IPS-15b (cell line): ENCODE measurements around the gene KRABD2.
"Not testable (repeated sequence)": the region's sequence is repeated elsewhere in the genome, so short reads cannot be mapped to it uniquely, and the experiment has no call there.

ENCODE experiments used
- H3K27me3 ChIP-seq: one replicate; pipeline ENCODE4 v1.6.1; 2013; ENCODE audit warnings: low read length; ENCODE audit not compliant: control insufficient read depth, insufficient read depth
- H3K36me3 ChIP-seq: one replicate; pipeline ENCODE4 v1.6.1; 2013; ENCODE audit warnings: low read length; ENCODE audit not compliant: control insufficient read depth, insufficient read depth
- H3K4me1 ChIP-seq: one replicate; pipeline ENCODE4 v1.6.1; 2013; ENCODE audit warnings: mild to moderate bottlenecking, low read length; ENCODE audit not compliant: control insufficient read depth, insufficient read depth
- H3K4me3 ChIP-seq: one replicate; pipeline ENCODE4 v1.5.1; 2013; ENCODE audit warnings: low read depth, low read length
- H3K9ac ChIP-seq: one replicate; pipeline ENCODE4 v1.6.1; 2013; ENCODE audit warnings: low read depth, mild to moderate bottlenecking, low read length
- H3K9me3 ChIP-seq: one replicate; pipeline ENCODE4 v1.6.1; 2013; ENCODE audit warnings: mild to moderate bottlenecking, low read length; ENCODE audit not compliant: control insufficient read depth, insufficient read depth

KRABD2 gene

DNA sequence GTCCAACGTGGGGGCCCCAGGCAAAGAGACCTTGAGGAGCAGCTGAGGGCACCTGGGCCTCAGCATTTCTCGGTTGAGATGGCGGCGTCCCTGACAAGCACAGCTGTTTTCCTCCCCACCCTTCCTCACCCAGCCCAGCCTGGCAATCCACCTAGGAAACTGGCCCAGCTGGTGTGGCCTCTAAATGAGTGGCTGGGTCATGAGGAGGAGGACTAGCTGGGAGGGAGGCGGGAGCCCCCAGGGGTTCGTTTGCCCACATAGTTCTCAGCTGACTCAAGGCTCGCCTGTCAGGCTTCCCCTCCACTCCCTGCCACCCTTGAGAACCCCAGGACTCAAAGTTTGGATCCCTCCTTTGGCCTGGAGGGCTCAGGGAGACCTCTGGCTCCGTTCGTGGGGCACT is 15.2 kb upstream of the KRABD2 start:
- Histone ChIP-seq H3K9ac (peak overlapping the region; percentile 54), H3K4me3 (no peak overlapping the region), H3K27me3 (peaks cover 4% of the 10 kb centered on the region), H3K4me1 (peaks cover 6% of the 10 kb centered on the region), H3K36me3 (no peaks in the 10 kb centered on the region), H3K9me3 (no peaks in the 10 kb centered on the region)

DNA sequence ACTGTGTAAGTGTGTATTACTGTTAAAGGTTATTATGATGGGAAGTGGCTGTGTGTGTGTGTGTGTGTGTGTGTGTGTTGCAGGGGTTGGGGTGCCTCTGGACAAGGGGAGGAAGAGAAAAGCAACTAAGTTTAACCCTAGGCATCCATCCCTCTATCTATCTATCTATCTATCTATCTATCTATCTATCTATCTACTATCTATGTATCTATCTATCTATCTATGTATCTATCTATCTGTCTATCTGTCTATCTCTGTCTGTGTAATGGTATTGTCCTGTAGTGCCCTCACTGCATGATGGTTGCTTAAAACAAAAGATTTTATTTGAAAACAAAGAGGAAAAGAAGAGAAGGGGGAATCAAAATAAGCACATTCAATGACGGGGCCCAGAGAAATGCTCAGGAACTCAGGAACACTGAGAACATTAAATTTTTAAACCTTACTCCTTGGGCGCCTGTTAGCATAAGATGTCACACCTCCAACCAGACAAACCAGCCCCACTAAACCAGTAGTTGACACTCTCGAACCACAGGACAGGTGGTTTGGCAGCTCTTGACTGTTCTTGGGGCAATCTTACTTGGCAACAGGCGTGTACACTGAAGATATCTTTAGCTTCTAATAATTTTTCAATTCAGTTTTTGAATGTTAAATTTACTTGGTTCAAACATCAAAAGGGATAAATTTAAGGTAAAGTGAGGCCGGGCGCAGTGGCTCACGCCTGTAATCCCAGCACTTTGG is 11.6 kb upstream of the KRABD2 start:
- H3K27me3 ChIP-seq, result no peaks in the 10 kb centered on the region
- H3K9ac ChIP-seq, result no peak overlapping the region
- H3K9me3 ChIP-seq, result no peaks in the 10 kb centered on the region
- H3K36me3 ChIP-seq, result no peaks in the 10 kb centered on the region
- H3K4me3 ChIP-seq, result no peak overlapping the region
- peaks cover 10% of the 10 kb centered on the region for H3K4me1 ChIP-seq

DNA sequence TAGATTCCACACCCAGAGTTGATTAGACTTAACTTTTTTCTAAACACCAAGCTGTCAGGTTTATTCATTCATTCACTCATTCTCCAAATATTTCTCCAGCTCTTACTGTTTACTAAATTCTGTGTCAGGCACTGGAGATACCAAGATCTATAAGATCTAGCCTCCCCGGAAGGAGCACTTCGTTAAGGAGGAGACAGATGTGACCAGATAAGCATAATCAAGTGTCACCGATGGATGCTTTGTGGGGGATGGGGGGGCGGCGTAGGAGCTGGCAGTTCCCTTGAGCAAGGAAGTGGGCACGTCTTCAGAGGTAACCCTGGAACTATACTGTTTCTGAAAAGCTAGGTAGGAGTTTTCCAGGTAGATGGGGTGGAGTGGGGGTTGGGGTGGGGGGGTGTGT is 10.3 kb upstream of the KRABD2 start:
- Histone ChIP-seq H3K27me3 (no peaks in the 10 kb centered on the region), H3K4me3 (no peak overlapping the region), H3K4me1 (peaks cover 8% of the 10 kb centered on the region), H3K9ac (no peak overlapping the region), H3K36me3 (no peaks in the 10 kb centered on the region), H3K9me3 (no peaks in the 10 kb centered on the region)

DNA sequence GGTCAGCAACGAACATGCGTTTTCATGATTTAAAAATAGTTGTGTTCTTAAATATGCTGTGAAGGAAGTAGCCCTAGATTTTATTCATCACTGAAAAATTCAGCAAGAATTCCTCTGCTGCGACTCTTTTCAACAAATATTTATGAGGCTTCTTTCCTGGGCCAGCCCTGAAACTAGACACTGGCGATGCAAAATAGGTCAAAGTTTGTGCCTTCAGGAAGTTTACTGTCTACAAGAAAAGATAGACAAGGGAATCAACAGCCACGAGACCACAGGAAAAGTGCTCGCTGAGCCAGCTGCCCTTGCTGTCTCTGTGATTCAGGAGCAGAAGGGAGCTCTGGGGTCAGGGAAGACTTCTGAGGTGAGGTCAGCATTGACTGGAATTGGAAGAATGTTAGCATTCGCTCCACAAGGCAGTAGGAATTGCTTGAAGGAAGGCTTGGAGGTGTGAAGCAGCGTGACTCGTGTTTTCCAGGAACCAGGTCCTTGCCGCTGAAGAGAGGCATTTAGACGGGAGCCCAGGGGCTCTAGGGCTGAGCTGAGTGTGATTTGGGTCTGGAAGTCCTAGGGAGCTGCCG is 8.4 kb upstream of the KRABD2 start:
- H3K9ac ChIP-seq, result no peak overlapping the region
- peaks cover 16% of the 10 kb centered on the region for H3K4me1 ChIP-seq
- H3K4me3 ChIP-seq, result peak overlapping the region; percentile 93
- no peaks in the 10 kb centered on the region for H3K9me3 ChIP-seq
- H3K27me3 ChIP-seq, result no peaks in the 10 kb centered on the region
- peaks cover 16% of the 10 kb centered on the region for H3K36me3 ChIP-seq

DNA sequence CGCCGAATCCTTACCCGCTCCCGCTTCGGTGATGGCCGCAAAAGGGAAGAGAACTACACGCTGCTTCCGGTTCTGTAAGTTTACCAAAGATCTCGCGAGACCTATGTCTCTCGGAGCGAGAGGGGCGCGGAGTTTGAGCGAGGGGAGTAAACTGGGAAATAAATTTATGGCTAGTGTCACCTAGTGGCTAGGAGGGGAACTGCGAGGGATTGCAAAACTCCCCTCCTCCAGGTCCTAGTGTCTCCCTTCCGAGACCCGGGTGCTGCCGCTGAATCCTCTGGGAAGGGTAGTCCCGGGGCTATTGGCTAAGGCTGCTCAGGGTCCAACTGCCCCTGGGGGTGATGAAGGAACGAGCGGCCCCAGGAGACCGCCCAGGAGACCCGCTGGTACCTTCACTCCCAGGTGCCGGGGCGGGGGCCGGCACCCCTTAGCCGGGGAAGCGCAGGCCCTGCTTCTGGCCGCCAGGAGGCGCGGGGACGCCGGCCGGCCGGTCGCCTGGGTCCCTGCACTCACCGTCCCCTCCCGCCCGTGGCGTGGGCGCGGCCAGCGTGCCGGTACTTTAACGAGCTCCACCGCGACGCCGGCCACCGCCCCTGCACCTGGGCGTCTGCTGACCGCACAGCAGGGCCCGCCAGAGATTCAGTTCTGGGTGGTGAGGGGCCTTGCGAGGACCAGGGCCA is 6.8 kb upstream of the KRABD2 start, which contains the start of gene RPL26:
RPL26 (minus strand) TSS at position 51 of the 680 bp plus-strand sequence. CDS start 883 bp downstream, outside the sequence.
- peak within 1 kb of the TSS; percentile 96 for H3K9ac ChIP-seq
- peaks cover 17% of the 10 kb centered on the region for H3K4me1 ChIP-seq
- peak within 1 kb of the TSS; percentile 93 for H3K4me3 ChIP-seq
- H3K9me3 ChIP-seq, result no peaks in the 10 kb centered on the region
- H3K36me3 ChIP-seq, result peaks cover 31% of the 10 kb centered on the region
- no peaks in the 10 kb centered on the region for H3K27me3 ChIP-seq

DNA sequence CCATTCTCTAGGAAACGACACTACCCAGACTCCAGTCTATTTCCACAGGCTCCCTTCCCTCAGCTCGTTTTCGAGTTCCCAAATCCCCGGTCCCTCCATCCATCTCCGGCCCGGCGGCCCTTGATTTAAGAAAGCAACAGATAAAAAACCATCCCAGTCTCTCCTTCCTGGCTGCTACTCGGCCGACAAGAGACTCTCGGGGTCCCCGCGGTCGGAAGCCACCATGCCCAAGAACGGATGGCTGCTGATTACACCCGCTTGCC is 6.3 kb upstream of the KRABD2 start:
- Histone ChIP-seq H3K4me3 (peak overlapping the region; percentile 93), H3K36me3 (peaks cover 35% of the 10 kb centered on the region), H3K27me3 (no peaks in the 10 kb centered on the region), H3K4me1 (peaks cover 17% of the 10 kb centered on the region), H3K9ac (peak overlapping the region; percentile 96), H3K9me3 (no peaks in the 10 kb centered on the region)

DNA sequence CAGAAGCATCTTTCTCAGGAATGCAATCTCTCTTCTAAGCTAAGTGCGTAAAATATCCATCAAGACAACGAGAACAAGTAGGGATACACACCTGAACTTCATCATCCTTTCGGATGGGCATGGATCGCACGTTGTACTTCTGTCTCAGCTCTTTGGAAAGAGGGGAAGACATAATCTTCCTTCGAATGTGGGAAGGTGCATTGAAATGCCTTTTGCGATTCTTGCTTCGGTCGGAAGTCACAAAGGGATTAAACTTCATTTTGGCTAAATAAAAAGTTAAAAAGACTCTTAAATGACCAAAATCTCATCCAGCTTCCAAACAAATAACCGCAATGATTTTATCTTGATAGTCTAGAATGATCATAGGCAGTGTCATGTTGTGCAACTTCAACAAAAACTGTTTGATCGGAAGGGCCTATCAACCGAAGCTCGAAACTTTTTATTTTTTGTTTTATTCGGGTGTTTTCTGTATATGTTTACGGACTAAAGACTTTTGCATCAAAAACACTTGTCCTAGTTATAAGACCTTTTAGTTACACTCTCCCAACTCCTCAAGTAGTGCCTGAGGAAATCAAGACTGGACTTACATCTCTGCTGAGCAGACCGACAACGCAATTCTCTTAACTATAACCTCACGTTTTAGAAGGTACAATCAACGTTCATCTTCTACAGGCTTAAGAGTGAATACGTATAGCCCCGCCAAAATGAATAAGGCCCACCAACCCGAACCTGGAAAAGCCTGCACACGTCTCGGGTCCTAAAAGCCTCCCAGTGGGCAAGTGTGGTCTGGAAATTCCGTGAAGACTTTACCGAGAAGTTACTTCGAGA is 5.8 kb upstream of the KRABD2 start:
- peak overlapping the region; percentile 96 for H3K9ac ChIP-seq
- no peaks in the 10 kb centered on the region for H3K27me3 ChIP-seq
- peaks cover 17% of the 10 kb centered on the region for H3K4me1 ChIP-seq
- H3K9me3 ChIP-seq, result no peaks in the 10 kb centered on the region
- peaks cover 39% of the 10 kb centered on the region for H3K36me3 ChIP-seq
- H3K4me3 ChIP-seq, result peak overlapping the region; percentile 93

DNA sequence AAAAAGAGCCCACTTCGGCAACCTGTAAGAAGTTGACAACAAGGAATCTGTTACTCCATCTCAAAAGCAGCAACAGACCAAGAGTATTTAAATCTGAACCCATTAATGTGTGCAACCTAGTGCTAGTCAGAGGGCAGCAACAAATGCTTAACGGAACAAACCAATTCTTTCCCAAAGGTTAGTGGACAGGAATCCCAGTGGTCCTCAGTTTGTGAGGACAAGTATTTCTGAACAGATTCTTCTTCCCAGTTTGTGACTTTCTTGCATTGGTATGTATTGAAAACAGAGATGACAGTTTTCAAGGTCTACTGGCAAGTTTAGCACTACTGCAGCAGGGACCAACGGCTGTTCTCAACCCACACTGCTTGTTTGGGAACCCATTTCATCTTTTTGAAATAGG is 3.5 kb upstream of the KRABD2 start:
- peak overlapping the region; percentile 50 for H3K4me3 ChIP-seq
- peaks cover 39% of the 10 kb centered on the region for H3K36me3 ChIP-seq
- no peaks in the 10 kb centered on the region for H3K9me3 ChIP-seq
- no peaks in the 10 kb centered on the region for H3K27me3 ChIP-seq
- H3K9ac ChIP-seq, result peak overlapping the region; percentile 28
- peaks cover 12% of the 10 kb centered on the region for H3K4me1 ChIP-seq

DNA sequence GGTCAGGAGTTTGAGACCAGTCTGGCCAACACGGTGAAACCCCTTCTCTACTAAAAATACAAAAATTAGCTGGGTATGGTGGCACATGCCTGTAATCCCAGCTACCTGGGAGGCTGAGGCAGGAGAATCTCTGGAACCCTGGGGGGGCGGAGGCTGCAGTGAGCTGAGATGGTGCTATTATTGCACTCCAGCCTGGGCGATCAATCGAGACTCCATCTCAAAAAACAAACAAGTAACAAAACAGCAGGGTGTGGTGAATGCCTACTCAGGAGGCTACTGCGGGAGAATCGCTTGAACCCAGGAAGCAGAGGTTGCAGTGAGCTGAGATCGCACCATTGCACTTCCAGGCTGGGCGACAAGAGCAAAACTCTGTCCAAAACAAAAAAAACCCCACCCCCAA is 1.6 kb upstream of the KRABD2 start:
- H3K36me3 ChIP-seq, result peaks cover 39% of the 10 kb centered on the region
- H3K4me3 ChIP-seq, H3K9ac ChIP-seq, H3K9me3 ChIP-seq, H3K27me3 ChIP-seq: not testable (repeated sequence)
- peaks cover 12% of the 10 kb centered on the region for H3K4me1 ChIP-seq

DNA sequence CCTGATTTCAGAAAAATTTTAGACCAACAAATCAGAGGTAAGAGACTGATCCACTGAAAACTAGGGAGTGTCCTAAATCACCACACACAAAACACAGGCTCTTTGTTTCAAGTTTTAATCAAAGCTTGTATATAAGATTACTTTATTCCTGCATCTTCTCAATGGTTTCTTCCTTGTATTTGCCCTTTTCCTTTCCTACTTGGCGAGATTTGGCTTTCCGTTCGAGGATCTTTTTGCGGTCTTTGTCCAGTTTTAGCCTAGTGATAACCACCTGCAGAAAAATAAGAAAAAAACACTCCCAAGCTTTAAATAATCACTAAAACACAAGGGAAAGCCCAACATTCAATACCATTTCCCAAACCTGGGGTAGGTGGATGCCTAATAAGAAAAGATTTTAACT is 918 bp upstream of the KRABD2 start:
- Histone ChIP-seq H3K27me3 (no peaks in the 10 kb centered on the region), H3K4me1 (peaks cover 12% of the 10 kb centered on the region), H3K9me3 (no peaks in the 10 kb centered on the region), H3K4me3 (no peak overlapping the region), H3K9ac (no peak overlapping the region), H3K36me3 (peaks cover 39% of the 10 kb centered on the region)

DNA sequence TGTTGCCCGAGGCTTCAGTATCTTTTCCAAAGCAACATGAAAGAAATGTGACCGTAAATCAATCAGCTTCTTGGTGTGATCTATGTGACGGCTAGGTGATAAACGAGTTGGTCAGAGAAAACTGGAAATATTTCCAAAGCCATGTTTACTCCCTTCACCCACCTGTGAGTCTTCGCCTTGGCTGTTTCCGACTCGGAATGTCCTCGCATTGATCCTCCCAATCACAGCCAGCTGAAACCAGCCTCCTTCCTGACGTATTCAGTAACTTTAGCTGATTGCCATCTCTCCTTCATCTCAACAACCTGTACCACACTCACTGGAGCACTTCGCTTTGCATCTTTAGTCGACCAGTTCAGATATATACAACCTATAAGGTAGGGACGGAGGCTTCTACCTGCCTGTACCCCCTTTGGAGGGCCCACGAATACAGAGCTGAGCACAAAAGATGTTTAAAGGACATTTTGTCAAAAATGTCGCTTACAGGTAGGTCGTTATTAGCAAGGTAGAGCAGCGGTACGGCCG is 705 bp downstream of the KRABD2 start:
- peaks cover 8% of the 10 kb centered on the region for H3K4me1 ChIP-seq
- H3K36me3 ChIP-seq, result peaks cover 32% of the 10 kb centered on the region
- no peaks in the 10 kb centered on the region for H3K9me3 ChIP-seq
- peak overlapping the region; percentile 84 for H3K4me3 ChIP-seq
- no peaks in the 10 kb centered on the region for H3K27me3 ChIP-seq
- H3K9ac ChIP-seq, result peak overlapping the region; percentile 82
